GM12864 (cell line): ENCODE results near the gene CYP26B1.

Source experiments
- DNase-seq: peaks from one replicate; pipeline ENCODE4 v3.0.0-alpha.2; 2011; ENCODE audit warnings: low read depth
- H3K4me3 ChIP-seq: 2 replicates; pipeline ENCODE4 v1.5.1; 2011; ENCODE audit warnings: mild to moderate bottlenecking, low read depth, low read length, control low read depth
- TF ChIP-seq, protein P1 (sequence below): IDR thresholded peaks from 2 replicates; pipeline ENCODE4 v1.5.1; 2011; ENCODE audit warnings: low read depth, mild to moderate bottlenecking, moderate library complexity, low read length, control low read depth, inconsistent platforms; ENCODE audit errors: missing control alignments

The CYP26B1 gene

DNA sequence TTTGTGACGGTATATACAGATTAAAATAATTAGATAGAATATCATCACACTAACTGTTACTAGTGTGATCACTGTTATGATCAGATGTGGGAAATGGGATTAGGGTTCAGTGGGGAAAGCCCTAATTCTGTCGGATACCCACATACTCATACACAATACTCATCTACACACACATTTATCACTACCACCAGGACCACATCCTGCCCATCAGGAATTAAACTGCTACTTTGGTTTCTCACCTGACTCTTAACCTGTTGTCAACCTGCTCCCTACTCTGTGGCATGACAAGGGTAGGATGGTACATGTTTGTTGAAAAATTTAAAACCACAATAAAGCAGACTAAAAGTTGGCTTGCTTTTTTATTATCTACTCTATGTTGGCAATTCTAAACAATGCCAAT, 24.8 kb upstream of the CYP26B1 start:
- no peak overlapping the region for H3K4me3 ChIP-seq
- no peak for DNase-seq
- TF ChIP-seq, protein P1, sequence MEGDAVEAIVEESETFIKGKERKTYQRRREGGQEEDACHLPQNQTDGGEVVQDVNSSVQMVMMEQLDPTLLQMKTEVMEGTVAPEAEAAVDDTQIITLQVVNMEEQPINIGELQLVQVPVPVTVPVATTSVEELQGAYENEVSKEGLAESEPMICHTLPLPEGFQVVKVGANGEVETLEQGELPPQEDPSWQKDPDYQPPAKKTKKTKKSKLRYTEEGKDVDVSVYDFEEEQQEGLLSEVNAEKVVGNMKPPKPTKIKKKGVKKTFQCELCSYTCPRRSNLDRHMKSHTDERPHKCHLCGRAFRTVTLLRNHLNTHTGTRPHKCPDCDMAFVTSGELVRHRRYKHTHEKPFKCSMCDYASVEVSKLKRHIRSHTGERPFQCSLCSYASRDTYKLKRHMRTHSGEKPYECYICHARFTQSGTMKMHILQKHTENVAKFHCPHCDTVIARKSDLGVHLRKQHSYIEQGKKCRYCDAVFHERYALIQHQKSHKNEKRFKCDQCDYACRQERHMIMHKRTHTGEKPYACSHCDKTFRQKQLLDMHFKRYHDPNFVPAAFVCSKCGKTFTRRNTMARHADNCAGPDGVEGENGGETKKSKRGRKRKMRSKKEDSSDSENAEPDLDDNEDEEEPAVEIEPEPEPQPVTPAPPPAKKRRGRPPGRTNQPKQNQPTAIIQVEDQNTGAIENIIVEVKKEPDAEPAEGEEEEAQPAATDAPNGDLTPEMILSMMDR, result no peak

DNA sequence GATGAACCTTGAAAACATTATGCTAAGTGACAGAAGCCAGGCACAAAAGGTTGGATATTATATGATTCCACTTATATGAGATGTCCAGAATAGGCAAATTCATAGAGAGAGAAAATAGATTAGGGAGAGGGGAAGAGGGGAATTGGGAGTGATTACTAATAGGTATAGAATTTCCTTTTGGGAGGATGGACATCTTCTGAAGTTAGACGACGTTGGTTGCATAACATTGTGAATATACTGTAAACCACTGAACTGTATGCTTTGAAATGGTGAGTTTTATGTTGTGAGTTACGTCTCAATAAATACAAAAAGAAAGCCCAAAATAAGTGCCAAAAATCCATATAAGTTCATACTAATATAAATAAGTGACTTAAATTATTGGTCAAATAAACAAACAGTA, 18.6 kb upstream of the CYP26B1 start:
- TF ChIP-seq, protein P1, result no peak
- no peak for DNase-seq
- H3K4me3 ChIP-seq, result no peak overlapping the region

DNA sequence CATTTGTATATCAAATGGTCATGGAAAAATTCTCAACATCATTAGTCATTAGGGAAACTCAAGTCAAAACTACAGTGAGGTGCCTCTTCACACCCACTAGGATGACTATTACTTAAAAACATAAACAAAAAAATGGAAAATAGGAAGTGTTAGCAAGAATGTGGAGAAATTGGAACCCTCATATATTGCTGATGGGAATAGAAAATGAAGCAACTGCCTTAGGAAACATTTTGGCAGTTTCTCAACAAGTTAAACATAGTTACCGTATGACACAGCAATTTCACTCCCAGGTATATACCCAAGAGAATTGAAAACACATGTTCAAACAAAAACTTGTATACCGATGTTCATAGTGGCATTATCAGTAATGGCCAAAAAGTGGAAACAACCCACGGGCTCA, 18.1 kb upstream of the CYP26B1 start:
- DNase-seq, result no peak
- TF ChIP-seq, protein P1, result no peak
- H3K4me3 ChIP-seq, result no peak overlapping the region

DNA sequence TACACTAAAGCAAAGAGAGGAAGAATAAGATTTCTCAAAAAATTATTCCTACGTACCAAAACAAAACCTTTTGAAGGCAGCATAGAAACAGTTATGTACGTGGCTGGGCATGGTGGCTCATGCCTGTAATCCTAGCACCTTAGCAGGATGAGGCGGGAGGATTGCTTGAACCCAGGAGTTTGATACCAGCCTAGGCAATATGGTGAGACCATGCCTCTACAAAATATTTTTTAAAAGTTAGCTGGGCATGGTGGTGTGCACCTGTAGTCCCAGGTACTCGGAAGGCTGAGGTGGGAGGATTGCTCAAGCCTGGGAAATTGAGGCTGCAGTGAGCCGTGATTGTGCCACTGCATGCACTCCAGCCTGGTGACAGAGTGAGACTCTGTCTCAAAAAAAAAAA, 14.9 kb upstream of the CYP26B1 start:
- no peak for DNase-seq
- no peak overlapping the region for H3K4me3 ChIP-seq
- TF ChIP-seq, protein P1, result no peak

DNA sequence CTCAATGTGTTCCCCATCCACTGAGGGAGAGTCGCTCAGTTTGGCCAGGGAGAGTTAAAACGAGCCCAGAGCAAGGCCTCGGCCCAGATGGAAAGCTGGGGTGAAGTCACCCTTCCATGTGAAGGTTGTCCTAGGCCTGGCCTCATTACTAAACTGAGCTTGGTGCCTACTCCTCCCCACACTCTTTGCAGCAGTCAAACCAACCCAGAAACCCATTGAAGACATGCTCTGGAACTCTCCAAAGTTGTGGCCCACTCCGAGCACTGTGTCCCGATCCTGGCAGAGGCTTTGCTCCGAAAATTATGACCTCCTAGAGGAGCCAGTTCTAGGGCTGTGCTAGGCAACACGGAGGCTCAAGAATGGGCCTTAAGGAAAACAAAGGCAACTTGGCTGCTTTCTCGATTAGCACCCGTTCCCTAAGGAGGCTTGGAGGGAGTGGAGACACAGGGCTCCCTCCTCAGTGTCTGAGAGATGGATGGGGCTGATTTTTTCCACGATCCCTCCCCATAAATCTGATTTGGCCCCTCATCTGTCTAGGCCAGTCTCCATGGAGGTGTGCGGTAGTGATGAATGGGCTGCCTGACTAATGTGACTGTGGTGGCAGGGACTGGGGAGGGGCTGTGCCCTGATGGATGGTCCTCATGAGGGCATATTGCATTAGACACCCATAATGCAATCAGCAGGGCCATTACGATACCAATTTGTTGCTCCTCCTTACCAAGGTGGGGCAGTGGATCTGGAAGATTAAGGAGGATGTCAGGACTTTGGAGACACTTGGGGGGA, 11.7 kb upstream of the CYP26B1 start:
- DNase-seq, result no peak
- TF ChIP-seq, protein P1, result no peak
- H3K4me3 ChIP-seq, result no peak overlapping the region

DNA sequence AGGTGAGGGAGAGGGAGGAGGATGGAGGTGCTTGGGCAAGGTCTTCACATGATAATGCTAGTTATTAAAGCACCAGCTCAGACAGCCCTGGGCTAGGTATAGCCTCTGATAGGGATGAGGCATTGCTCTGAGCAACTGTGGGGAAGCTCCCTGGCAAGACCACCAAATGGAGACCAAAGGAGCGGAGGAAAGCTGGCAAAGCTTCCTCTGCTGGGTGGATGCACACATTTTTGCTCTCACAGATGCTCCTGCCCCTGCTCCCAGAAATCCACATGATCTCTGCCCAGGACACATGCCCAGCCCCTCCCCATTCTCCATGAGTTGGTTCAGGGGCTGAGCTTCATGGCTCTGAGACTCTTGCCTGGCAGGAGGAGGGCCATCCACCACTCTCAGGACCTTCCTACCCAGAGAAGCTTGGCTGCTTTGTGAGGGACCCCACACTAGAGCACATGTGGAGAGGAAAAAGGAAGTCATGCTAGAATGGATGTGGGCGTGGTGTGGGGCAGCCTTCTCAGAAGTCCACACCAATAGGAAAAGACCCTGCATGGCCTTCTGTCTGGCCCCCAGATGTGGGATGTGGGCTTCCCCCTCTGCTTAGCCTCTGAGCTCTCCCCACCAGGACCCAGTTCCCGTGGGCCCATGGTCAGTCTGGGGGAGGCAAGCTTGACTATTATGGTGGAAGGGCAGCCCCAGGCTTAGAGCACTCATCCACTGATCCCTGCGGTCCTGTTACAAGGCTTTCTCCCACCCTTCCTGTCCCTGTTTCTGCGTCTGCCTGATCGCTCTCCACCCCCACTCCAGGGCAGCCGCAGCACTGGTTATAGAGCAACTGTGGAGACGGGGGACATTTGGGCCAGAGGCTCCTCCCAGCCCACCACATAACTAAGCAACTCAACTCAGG, 10.5 kb upstream of the CYP26B1 start:
- TF ChIP-seq, protein P1, result no peak
- no peak for DNase-seq
- H3K4me3 ChIP-seq, result no peak overlapping the region
